Ecto neural progenitor cell (in vitro differentiated cells): ENCODE results near the gene MYD88.

Experiments
- DNase-seq: peaks from one replicate; pipeline ENCODE4 v3.0.0-alpha.2; 2018; ENCODE audit warnings: low spot score

Gene MYD88

GRCh38 chr3:38138349-38139190, at the start of gene MYD88:
MYD88 (plus strand) TSS chr3:38138661; CDS start chr3:38138701, 40 bp downstream.
- DNase-seq = peak; percentile 82

GRCh38 chr3:38089163-38089562, 49.3 kb upstream of the MYD88 start:
- no peak for DNase-seq

GRCh38 chr3:38090453-38090852, 48.0 kb upstream of the MYD88 start:
- DNase-seq = no peak

- DNase-seq = no peak
Measured at GRCh38 chr3:38094999-38095398, 43.5 kb upstream of the MYD88 start.

- no peak for DNase-seq
Measured at GRCh38 chr3:38095669-38096483, 42.6 kb upstream of the MYD88 start.

- no peak for DNase-seq
Measured at GRCh38 chr3:38097446-38098375, 40.8 kb upstream of the MYD88 start.

- no peak for DNase-seq
Measured at GRCh38 chr3:38098376-38098723, 40.1 kb upstream of the MYD88 start.

GRCh38 chr3:38099518-38099917, 38.9 kb upstream of the MYD88 start:
- no peak for DNase-seq

GRCh38 chr3:38100498-38100897, 38.0 kb upstream of the MYD88 start:
- no peak for DNase-seq

GRCh38 chr3:38101811-38102443, 36.5 kb upstream of the MYD88 start:
- DNase-seq = no peak

- DNase-seq = no peak
Measured at GRCh38 chr3:38102444-38102814, 36.0 kb upstream of the MYD88 start.

GRCh38 chr3:38105525-38105924, 32.9 kb upstream of the MYD88 start:
- no peak for DNase-seq

- DNase-seq = no peak
Measured at GRCh38 chr3:38107911-38108648, 30.4 kb upstream of the MYD88 start.

GRCh38 chr3:38108649-38109579, 29.5 kb upstream of the MYD88 start:
- no peak for DNase-seq

GRCh38 chr3:38109580-38110313, 28.7 kb upstream of the MYD88 start:
- no peak for DNase-seq

- no peak for DNase-seq
Measured at GRCh38 chr3:38110314-38111050, 28.0 kb upstream of the MYD88 start.

- no peak for DNase-seq
Measured at GRCh38 chr3:38111201-38111600, 27.3 kb upstream of the MYD88 start.

- DNase-seq = no peak
Measured at GRCh38 chr3:38111696-38112377, 26.6 kb upstream of the MYD88 start.
